ENCODE measurements around the gene ATP5ME. TPM values are rescaled to one million over a fixed set of nuclear protein-coding genes. Genes with fewer than 3 reads are reported as not detected.
"Not testable (repeated sequence)": the region's sequence is repeated elsewhere in the genome, so short reads cannot be mapped to it uniquely, and the experiment has no call there.

ATP5ME gene, protein sequence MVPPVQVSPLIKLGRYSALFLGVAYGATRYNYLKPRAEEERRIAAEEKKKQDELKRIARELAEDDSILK
- polyA plus RNA-seq (2013, experiment 1 of 2; ENCODE audit: insufficient read length) = 211 TPM
- polyA plus RNA-seq (2013, experiment 2 of 2; ENCODE audit: insufficient read length) = 180 TPM

GRCh38 chr4:674172-675035 is at the start of gene ATP5ME, which contains the start of gene MYL5:
ATP5ME (minus strand) TSS chr4:674276; CDS start chr4:674247, 29 bp downstream.
MYL5 (plus strand) TSS chr4:674542; CDS start chr4:678027, 3,485 bp downstream.
- DNase-seq = peak; percentile 94

GRCh38 chr4:722851-723360 is 48.8 kb upstream of the ATP5ME start:
- DNase-seq = no peak

DNA sequence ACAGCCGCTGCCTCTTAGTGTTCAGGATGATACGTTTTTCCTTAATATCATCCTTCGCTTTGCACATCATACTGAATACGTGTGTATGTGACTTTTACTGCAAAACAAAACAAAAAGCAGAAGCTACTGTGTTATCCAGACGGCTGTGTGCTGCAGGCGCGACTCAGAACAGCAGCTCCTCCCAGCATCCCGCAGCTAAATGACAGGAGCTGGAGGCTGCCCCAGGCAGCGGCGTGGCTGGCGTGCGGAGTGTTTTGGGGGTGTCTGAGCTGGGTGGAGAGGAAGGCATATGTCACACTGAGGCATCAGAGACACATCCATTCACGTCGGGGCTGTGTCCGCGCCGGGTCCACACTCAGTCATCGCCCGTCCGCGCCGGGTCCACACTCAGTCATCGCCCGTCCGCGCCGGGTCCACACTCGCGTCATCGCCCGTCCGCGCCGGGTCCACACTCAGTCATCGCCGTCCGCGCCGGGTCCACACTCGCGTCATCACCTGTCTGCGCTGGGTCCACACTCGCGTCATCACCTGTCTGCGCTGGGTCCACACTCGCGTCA is 48.2 kb upstream of the ATP5ME start:
- DNase-seq = no peak

DNA sequence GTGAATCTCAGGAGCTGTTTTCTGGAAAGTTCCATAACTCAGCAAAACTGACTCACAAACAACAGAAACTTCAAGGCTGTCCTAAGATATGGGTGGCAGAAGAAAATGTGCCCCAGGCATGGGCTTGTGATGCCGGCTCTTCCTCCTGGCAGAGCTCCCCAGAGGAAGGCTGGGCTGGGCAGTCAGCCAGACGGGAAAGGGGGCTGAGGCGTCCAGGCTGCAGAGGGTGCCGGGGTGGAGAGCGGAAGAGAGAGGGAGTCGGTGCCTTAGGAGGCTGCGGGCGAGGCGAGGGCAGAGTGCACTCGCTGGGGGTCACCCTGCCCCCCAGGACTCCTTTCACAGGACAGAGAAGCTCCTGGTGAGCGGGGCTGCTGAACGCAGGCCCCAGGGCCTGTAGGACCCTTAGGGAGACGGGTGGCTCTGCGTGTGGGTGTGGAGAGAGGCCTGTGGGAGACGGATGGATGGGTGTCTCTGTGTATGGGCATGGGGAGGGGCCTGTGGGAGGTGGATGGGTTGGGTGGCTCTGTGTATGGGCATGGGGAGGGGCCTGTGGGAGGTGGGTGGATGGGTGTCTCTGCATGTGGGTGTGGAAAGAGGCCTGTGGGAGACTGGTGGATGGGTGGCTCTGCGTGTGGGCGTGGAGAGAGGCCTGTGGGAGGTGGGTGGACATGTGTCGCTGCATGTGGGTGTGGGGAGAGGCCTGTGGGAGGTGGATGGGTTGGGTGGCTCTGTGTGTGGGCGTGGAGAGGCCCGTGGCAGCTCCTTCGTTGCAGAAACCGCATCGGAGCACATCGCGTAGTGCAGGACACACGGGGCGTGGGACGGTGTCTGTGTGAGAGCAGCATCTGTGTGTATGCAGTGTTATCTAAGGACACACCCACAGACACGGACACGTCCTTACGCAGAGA is 47.4 kb upstream of the ATP5ME start:
- DNase-seq = peak; percentile 73

DNA sequence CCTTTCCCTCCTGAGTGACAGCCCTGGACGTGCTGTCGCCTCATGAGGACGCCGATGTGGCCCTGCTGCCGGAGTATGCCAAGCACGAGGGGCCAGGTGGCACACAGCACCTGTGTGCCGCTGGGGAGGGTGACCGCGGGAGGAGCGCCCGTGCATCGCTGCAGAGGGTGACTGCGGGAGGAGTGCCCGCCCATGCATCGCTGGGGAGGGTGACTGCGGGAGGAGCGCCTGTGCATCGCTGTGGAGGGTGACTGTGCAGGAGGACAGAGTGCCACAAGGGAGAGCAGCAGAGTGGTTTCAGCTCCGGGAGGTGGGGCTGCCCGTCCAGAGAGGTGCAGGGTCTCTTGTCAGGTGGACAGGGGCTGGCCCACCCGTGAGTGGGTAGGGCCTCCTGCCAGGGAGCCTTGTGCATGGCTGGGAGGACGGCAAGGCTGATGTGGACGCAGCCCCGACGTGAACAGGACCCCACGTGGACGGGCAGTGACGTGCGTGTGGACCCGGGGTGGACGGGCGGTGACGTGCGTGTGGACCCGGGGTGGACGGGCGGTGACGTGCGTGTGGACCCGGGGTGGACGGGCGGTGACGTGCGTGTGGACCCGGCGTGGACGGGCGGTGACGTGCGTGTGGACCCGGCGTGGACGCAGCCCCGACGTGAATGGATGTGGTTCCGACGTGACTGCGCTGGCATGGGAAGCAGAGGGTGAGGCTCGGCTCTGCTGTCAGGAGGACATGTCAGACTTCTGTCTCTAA is 46.2 kb upstream of the ATP5ME start:
- no peak for DNase-seq

- no peak for DNase-seq
Observed at GRCh38 chr4:718460-718859, 44.4 kb upstream of the ATP5ME start.

GRCh38 chr4:717601-718320 is 43.7 kb upstream of the ATP5ME start:
- no peak for DNase-seq

DNA sequence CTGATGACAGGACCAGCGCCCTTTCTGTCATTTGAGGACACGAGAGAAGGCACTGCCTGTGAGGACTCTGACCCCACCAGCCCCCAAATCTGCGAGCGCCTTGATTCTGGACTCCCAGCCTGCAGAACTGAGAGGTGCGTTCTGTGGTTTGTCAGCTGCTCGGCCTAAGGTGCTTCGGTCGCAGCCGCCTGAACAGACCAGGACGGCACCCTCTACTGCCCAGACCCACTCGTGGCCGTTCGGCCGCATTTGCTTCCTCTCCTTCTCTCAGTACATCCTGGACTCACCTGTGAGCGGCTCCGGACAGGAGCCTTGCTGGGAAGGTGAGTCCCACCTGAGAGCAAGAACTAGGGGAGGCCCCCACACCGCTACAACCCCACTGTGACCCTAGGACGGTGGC is 40.0 kb upstream of the ATP5ME start:
- no peak for DNase-seq

DNA sequence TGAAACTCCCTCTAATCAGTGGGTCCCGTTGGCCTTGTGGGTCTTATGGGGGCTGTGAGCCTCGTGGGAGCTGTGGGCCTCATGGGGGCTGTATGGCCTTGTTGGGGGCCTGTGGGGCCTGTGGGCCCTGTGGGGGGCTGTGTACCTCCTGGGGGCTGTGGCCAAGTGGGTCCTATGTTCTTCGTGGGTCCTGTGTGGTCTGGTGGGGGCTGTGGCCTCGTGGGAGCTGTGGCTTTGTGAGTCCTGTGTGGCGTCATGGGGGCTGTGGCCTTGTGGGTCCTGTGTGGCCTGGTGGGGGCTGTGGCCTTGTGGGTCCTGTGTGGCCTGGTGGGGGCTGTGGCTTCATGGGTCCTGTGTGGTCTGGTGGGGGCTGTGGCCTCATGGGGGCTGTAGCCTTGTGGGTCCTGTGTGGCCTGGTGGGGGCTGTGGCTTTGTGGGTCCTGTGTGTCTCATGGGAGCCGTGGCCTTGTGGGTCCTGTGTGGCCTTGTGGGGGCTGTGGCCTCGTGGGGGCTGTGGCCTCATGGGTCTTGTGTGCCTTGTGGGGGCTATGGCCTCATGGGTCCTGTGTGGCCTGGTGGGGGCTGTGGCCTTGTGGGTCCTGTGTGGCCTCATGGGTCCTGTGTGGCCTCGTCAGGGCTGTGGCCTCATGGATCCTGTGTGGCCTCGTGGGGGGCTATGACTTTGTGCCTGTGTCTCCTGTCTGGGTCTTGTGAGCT is 39.0 kb upstream of the ATP5ME start:
- DNase-seq = no peak

GRCh38 chr4:712093-712492 is 38.0 kb upstream of the ATP5ME start:
- DNase-seq = no peak

GRCh38 chr4:710916-711315 is 36.8 kb upstream of the ATP5ME start:
- DNase-seq = no peak

DNA sequence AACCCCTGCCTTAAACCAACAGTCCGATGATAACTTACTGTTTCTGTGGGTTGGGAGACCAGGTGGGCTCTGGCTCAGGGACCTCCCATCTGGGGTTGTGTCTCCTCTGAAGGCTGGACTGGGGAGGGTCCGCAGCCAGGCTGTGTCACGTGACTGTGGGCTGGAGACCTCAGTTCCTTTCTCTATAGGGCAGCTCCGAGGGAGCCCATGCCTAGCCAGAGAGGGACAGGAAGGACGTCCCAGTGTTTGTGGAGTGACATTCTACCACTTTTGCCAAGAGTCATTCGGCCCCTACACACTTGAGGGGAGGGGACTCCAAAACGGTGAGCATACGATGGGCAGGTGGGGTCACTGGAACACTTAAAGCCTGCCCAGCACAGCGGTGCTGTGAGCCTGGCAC is 36.0 kb upstream of the ATP5ME start:
- no peak for DNase-seq

GRCh38 chr4:709348-709747 is 35.3 kb upstream of the ATP5ME start:
- no peak for DNase-seq

DNA sequence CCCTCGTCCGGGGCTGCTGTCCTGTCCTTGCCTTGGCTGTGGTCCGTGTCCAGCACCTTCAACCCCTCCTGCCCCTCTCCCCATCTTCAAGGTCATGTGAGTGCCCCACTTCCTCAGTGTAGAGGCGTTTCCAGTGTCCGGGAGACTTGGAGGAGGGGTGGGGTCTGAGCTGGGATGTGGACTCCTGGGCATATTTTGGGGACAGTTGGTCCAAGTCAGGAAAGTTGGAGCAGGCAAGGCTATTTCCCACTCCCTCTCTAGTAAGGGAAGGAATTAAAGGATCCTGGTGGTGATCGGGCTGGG is 34.5 kb upstream of the ATP5ME start:
- no peak for DNase-seq

DNA sequence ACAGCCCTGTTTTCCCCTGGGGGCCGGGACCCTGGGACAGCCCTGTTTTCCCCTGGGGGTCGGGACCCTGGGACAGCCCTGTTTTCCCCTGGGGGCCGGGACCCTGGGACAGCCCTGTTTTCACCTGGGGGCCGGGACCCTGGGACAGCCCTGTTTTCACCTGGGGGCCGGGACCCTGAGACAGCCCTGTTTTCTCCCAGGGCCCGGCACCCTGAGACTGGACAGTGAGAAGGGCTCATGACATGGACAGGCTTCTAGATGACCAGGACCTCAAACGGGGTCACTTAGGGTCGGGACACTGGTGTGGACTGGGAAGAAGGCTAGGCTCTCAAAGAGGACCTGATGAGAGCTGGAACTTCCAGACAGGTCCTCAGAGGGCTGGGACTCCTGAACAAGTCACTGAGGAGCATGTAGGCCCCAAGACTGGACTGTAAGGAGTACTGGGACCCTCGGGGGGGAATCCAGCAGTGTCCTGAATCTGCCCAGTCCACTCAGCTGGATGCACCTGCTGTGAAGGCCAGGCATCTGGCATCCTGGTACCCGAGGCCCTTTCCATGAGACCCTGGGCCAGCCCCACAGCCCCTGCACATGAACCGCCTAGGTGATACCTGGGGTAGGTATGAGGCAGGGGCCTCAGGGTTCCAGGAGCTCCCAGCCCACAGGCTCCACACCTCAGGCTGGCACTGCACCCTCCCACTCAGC is 34.0 kb upstream of the ATP5ME start:
- no peak for DNase-seq

- no peak for DNase-seq
Observed at GRCh38 chr4:706834-707598, 32.9 kb upstream of the ATP5ME start.

- not testable (repeated sequence) for DNase-seq
Observed at GRCh38 chr4:706083-706633, 32.1 kb upstream of the ATP5ME start.

DNA sequence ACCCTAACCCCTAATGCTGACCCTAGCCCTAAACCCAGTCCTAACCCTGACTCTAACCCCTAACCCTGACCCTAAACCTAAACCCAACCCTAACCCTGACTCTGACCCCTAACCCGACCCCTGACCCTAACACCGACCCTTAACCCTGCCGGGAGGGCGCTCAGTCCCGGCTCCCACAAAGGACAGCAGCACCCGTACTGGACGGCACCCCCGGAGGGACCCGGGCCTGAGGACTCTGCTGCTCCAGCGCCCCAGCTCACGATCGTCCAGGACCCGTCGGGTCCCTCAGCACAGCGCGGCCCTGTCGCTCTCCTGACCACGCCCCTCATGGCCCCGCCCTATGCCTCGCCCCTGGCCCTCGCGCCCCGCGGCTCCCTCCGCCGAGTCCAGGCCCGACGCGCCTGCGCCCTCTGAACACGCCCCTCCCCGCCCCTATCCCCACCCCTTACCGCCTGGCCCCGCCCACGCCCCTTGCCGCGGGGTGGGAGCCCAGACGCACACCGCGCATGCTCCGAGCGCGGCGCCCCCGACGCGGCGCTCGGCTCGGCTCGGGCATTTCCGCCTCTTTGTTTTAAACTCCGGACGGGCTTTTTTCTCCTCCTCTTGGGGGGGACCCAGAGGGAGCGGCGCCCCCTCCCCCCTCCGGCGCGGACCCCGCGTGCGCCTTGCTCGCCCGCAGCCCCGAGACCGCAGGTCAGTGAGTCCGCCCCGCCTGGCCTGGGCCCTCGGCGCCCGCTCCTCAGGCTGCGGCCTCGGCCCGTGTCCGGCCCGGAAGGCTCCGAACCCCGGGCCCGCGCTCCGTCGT is 31.4 kb upstream of the ATP5ME start, which contains the start of gene PCGF3:
TSS of gene PCGF3 (plus strand) at position 555 of the 805 bp plus-strand sequence. CDS start 27,849 bp downstream, outside the sequence.
- DNase-seq = peak; percentile 92
